HepG2 (cell line): ENCODE measurements around the gene SLC19A1. TPM values are rescaled to one million over a fixed set of nuclear protein-coding genes. Genes with fewer than 3 reads are reported as not detected.
A peak's percentile ranks its signal among the peaks of the same experiment; 100 is the strongest.

Source experiments
- ARNTL ChIP-seq: sonication (generic); formaldehyde crosslinking; IDR thresholded peaks from 2 replicates; pipeline ENCODE4 v1.4.0; 2020; ENCODE audit warnings: mild to moderate bottlenecking, missing genetic modification reagents
- CAMTA2 ChIP-seq: sonication (generic); formaldehyde crosslinking; IDR thresholded peaks from 2 replicates; pipeline ENCODE4 v1.4.0; 2020; ENCODE audit warnings: mild to moderate bottlenecking, missing genetic modification reagents, borderline replicate concordance
- CREB3 ChIP-seq: sonication (generic); formaldehyde crosslinking; IDR thresholded peaks from 2 replicates; pipeline ENCODE4 v1.5.0; 2020; ENCODE audit warnings: missing genetic modification reagents
- DNMT1 ChIP-seq: sonication (generic); formaldehyde crosslinking; IDR thresholded peaks from 2 replicates; pipeline ENCODE4 v1.5.1; 2020; ENCODE audit warnings: mild to moderate bottlenecking, missing genetic modification reagents
- FOXA1 ChIP-seq, 2 experiments: fragments of 450-650 bp in 1 of 2; sonication (generic) in 1 of 2; formaldehyde crosslinking in 1 of 2; IDR thresholded peaks; 2 replicates each; pipeline versions ENCODE4 v1.4.0 to v1.6.1; 2016 to 2020; ENCODE audit warnings: missing genetic modification reagents in 1 of 2
- HOXA3 ChIP-seq: sonication (generic); formaldehyde crosslinking; IDR thresholded peaks from 2 replicates; pipeline ENCODE4 v1.5.0; 2020; ENCODE audit warnings: missing genetic modification reagents
- KDM5A ChIP-seq: fragments of 200-600 bp; sonication (generic); IDR thresholded peaks from 2 replicates; pipeline ENCODE4 v1.7.0; 2018; ENCODE audit warnings: antibody characterized with exemption, mild to moderate bottlenecking, low read length, borderline replicate concordance
- KLF13 ChIP-seq: sonication (generic); formaldehyde crosslinking; IDR thresholded peaks from 2 replicates; pipeline ENCODE4 v1.4.0; 2020; ENCODE audit warnings: mild to moderate bottlenecking, missing genetic modification reagents
- KMT2A ChIP-seq: sonication (generic); formaldehyde crosslinking; IDR thresholded peaks from 2 replicates; pipeline ENCODE4 v1.4.0; 2020; ENCODE audit warnings: missing genetic modification reagents
- MLXIP ChIP-seq: sonication (generic); formaldehyde crosslinking; IDR thresholded peaks from 2 replicates; pipeline ENCODE4 v1.9.0; 2021; ENCODE audit warnings: missing genetic modification reagents, borderline replicate concordance
- RARG ChIP-seq: sonication (generic); formaldehyde crosslinking; IDR thresholded peaks from 2 replicates; pipeline ENCODE4 v1.4.0; 2020; ENCODE audit warnings: low read depth, mild to moderate bottlenecking, missing genetic modification reagents
- RBM22 ChIP-seq: fragments of 200-400 bp; formaldehyde crosslinking; optimal IDR thresholded peaks from 2 replicates; pipeline ENCODE3; 2017; ENCODE audit warnings: mild to moderate bottlenecking, low read length, moderate library complexity
- SMC3 ChIP-seq: IDR thresholded peaks from 2 replicates; pipeline ENCODE4 v1.6.1; 2011; ENCODE audit warnings: low read length, improper control_type of control experiment
- SOX6 ChIP-seq, 2 experiments: fragments of 450-650 bp in 1 of 2; sonication (generic) in 1 of 2; formaldehyde crosslinking in 1 of 2; IDR thresholded peaks; 2 replicates each; pipeline versions ENCODE4 v1.4.0 to v1.6.1; 2017 to 2020; ENCODE audit warnings: antibody characterized with exemption in 1 of 2, mild to moderate bottlenecking in 1 of 2, missing genetic modification reagents in 1 of 2
- SRF ChIP-seq: IDR thresholded peaks from 2 replicates; pipeline ENCODE4 v1.6.1; 2011; ENCODE audit warnings: mild to moderate bottlenecking, low read depth, low read length, moderate library complexity
- TARDBP ChIP-seq: sonication (generic); formaldehyde crosslinking; IDR thresholded peaks from 2 replicates; pipeline ENCODE4 v1.8.0; 2022; ENCODE audit warnings: mild to moderate bottlenecking, missing genetic modification reagents
- ZBTB21 ChIP-seq: sonication (generic); formaldehyde crosslinking; IDR thresholded peaks from 2 replicates; pipeline ENCODE4 v1.4.0; 2020; ENCODE audit warnings: missing genetic modification reagents
- ZBTB42 ChIP-seq: sonication (generic); formaldehyde crosslinking; IDR thresholded peaks from 2 replicates; pipeline ENCODE4 v1.5.0; 2020; ENCODE audit warnings: mild to moderate bottlenecking, missing genetic modification reagents
- ZNF180 ChIP-seq: sonication (generic); formaldehyde crosslinking; IDR thresholded peaks from 2 replicates; pipeline ENCODE4 v1.4.0; 2020; ENCODE audit warnings: low read depth, missing genetic modification reagents, borderline replicate concordance
- ZNF430 ChIP-seq: sonication (generic); formaldehyde crosslinking; IDR thresholded peaks from 2 replicates; pipeline ENCODE4 v1.9.0; 2021; ENCODE audit warnings: mild to moderate bottlenecking, missing genetic modification reagents
- ZNF501 ChIP-seq: sonication (generic); formaldehyde crosslinking; IDR thresholded peaks from 2 replicates; pipeline ENCODE4 v1.5.1; 2020; ENCODE audit warnings: mild to moderate bottlenecking, moderate library complexity, missing genetic modification reagents
- ZNF569 ChIP-seq: sonication (generic); formaldehyde crosslinking; IDR thresholded peaks from 2 replicates; pipeline ENCODE4 v1.5.0; 2020; ENCODE audit warnings: mild to moderate bottlenecking, missing genetic modification reagents, moderate library complexity, borderline replicate concordance
- polyA plus RNA-seq, 8 experiments: library from polyadenylated mRNA; depleted of rRNA in 3 of 8; stranded (reverse) in 7 of 8; unstranded in 1 of 8; fragments of >200 nt; fragmentation: Illumina TruSeq in 4 of 8; extraction: Trizol in 4 of 8; gene quantifications; 2 replicates each; pipeline versions ENCODE4 v1.2.1 to v1.2.3, GENCODE V29; 2011 to 2016; ENCODE audit warnings: low read depth in 4 of 8, missing spikeins in 1 of 8, mixed read lengths in 1 of 8; ENCODE audit not compliant: insufficient read depth in 1 of 8
- total RNA-seq, 5 experiments: library from RNA; depleted of rRNA; stranded (reverse); fragments of >200 nt; fragmentation: Illumina TruSeq; extraction: Trizol; gene quantifications; 2 replicates each; pipeline ENCODE4 v1.2.3, GENCODE V29; 2016; ENCODE audit warnings: low read depth in 1 of 5
- TF ChIP-seq, protein P1 (sequence below): sonication (generic); formaldehyde crosslinking; IDR thresholded peaks from 2 replicates; pipeline ENCODE4 v1.5.0; 2020; ENCODE audit warnings: missing genetic modification reagents

The SLC19A1 gene
- total and polyA plus RNA-seq, 2 of the 13 experiments (the other 11 are each of a cell fraction or from before 2014, with no cell fraction given): 21.8 to 23.0 TPM

DNA sequence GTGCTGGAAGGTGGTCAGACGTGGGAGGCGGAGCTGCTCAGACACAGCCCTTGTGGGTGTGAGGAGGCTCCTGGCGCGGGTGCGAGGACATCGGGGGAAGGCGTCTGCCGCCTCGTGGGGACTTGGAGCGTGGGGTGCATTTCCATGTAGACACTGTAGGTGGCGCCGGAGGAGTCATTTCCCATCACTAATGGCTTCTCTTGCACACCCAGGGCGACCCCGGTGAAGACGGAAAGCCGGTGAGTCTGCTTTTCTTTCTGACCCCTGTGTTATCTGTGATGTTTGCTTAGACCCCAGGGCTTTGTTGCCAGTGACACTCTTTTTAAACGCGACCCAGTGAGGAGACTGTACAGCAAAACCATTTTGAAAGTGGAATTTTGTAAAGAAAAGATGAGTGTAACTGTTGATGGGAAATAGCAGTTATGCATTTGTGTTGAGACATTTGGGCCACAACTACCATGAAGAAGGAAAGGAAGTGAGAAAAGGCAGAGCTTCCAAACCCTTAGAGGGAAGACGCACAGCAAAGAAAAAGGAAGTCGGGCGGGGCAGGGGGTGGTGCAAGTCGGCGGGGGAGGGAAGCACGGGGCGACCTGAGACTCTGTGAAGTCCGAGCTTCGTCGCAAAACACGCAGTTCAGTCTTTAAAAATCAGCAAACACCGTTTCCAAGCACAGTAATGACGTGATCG is 64.0 kb downstream of the SLC19A1 start (continued):
- no peak for TF ChIP-seq TARDBP (CRISPR knock-in tag)
- TF ChIP-seq ZBTB21 (CRISPR knock-in tag): no peak
- no peak for TF ChIP-seq SRF
- TF ChIP-seq SOX6 (IDR thresholded peaks at IDR 0.05): no peak
- TF ChIP-seq SOX6 (CRISPR knock-in tag; IDR thresholded peaks at IDR 0.05): no peak
- no peak for TF ChIP-seq CAMTA2 (CRISPR knock-in tag)
- no peak for TF ChIP-seq CREB3
- no peak for TF ChIP-seq RARG (CRISPR knock-in tag)
- TF ChIP-seq ARNTL (CRISPR knock-in tag): no peak
- no peak for TF ChIP-seq ZNF430 (CRISPR knock-in tag)
- TF ChIP-seq KLF13 (CRISPR knock-in tag): no peak
- TF ChIP-seq ZNF501 (CRISPR knock-in tag): no peak
- peak; percentile 58; the same call in 1 of the 2 replicates for TF ChIP-seq HOXA3 (CRISPR knock-in tag)
- TF ChIP-seq ZBTB42 (CRISPR knock-in tag): no peak
- TF ChIP-seq MLXIP (CRISPR knock-in tag): no peak
- TF ChIP-seq SMC3: peak; percentile 42
- TF ChIP-seq RBM22: no peak
- TF ChIP-seq, protein P1, sequence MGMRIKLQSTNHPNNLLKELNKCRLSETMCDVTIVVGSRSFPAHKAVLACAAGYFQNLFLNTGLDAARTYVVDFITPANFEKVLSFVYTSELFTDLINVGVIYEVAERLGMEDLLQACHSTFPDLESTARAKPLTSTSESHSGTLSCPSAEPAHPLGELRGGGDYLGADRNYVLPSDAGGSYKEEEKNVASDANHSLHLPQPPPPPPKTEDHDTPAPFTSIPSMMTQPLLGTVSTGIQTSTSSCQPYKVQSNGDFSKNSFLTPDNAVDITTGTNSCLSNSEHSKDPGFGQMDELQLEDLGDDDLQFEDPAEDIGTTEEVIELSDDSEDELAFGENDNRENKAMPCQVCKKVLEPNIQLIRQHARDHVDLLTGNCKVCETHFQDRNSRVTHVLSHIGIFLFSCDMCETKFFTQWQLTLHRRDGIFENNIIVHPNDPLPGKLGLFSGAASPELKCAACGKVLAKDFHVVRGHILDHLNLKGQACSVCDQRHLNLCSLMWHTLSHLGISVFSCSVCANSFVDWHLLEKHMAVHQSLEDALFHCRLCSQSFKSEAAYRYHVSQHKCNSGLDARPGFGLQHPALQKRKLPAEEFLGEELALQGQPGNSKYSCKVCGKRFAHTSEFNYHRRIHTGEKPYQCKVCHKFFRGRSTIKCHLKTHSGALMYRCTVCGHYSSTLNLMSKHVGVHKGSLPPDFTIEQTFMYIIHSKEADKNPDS: no peak
- peak; percentile 57; the same call in 1 of the 2 replicates for TF ChIP-seq DNMT1 (CRISPR knock-in tag)
- TF ChIP-seq FOXA1 (IDR thresholded peaks at IDR 0.05): no peak
- no peak for TF ChIP-seq FOXA1 (CRISPR knock-in tag; IDR thresholded peaks at IDR 0.05)
- no peak for TF ChIP-seq ZNF180 (CRISPR knock-in tag)
- no peak for TF ChIP-seq KDM5A
- TF ChIP-seq ZNF569 (CRISPR knock-in tag): no peak
- TF ChIP-seq KMT2A: no peak
